Measurements from ENCODE around the gene CBX4.

DNA sequence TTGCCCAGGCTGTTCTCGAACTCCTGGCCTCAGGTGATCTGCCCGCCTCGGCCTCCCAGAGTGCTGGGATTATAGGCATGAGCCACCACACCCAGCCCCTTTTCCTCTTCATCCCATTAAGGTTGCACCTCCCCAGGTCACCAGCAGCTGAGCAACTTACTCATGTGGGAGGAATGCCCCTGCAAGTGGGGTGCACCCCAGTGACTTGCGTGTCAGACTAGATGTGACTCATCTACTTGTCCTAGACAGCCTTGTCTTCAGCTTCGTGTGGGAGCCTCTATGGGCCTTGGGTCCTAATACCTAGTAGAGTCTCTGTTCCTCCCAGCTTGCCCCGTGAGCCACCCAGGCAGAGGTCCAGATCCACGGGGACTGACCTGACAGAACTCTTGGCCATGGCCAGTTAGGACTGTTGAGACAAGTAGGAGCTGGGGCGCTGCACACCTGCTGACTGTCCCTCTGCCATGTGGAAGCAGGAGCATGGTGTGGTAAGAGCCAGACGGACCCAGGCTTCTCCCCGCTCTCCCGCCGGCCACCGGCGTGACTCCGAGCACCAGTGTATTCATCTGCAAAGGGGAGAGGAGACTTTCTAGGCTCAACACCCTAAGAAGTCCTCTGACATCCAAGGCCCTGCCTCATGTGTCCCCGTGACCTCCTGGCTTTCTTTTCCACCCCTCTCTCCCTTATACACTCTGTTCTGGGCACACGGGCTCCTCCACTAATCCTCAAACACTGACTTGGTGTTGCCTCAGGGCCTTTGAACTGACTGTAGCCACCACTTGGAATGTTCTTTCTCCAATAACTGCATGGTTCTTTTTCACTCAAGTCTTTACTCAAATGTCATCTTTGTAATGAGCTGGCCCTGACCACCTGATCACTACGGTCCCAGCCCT, 11.6 kb upstream of the CBX4 start:
- no peak for TF ChIP-seq POLR2AphosphoS5 (IDR thresholded peaks at IDR 0.05; ENCODE audit: low read depth, low read length)
- no peak for TF ChIP-seq POLR2A (IDR thresholded peaks at IDR 0.05; ENCODE audit: low read depth, low read length)
- TF ChIP-seq PAX5 (IDR thresholded peaks at IDR 0.05; ENCODE audit: insufficient read depth, low read length, severe bottlenecking) = no peak

Measured in GM12891 (cell line).